ENCODE data around the gene CXorf58.

The CXorf58 gene

DNA sequence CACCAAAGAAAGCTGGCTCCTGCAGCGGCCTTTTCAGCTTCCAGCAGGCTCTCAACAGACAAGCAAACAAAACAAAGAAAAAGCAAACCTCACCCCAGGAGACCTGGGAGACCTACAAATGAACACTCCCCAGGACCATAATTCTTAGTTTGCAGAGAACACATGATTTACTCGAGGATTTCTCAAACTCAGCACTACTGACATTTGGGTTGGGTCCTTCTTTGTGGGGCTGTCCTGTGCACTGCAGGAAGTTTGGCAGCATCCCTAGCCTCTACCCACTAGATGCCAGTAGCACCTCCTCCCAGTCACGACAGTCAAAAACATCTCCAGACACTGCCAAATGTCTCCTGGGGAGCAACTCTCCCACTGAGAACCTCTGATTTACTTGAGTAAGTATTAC lies 22.0 kb upstream of the CXorf58 start:
- Histone ChIP-seq H3K9ac (ENCODE audit: low read length) (no peak overlapping the region), H3F3A (ENCODE audit: insufficient read depth, low read length) (no peaks in the 10 kb centered on the region), H3K9me3 (ENCODE audit: low read length) (no peaks in the 10 kb centered on the region), H3K27me3 (ENCODE audit: insufficient read depth, low read length) (no peaks in the 10 kb centered on the region), H3K4me2 (ENCODE audit: low read length) (no peak overlapping the region), H2AFZ (ENCODE audit: low read length) (no peak overlapping the region), H3K9me2 (ENCODE audit: low read depth, low read length) (no peaks in the 10 kb centered on the region), H3K27ac (ENCODE audit: low read depth, low read length, poor library complexity, severe bottlenecking) (no peak overlapping the region), H4K20me1 (ENCODE audit: insufficient read depth, low read length) (no peaks in the 10 kb centered on the region), H3K79me2 (ENCODE audit: insufficient read depth, low read length) (no peaks in the 10 kb centered on the region), H3K4me3 (ENCODE audit: low read depth, low read length, poor library complexity, severe bottlenecking) (no peak overlapping the region), H3K36me3 (ENCODE audit: insufficient read depth, low read length) (no peaks in the 10 kb centered on the region), H3K4me1 (ENCODE audit: insufficient read depth, low read length, severe bottlenecking) (peaks cover 21% of the 10 kb centered on the region)
- TF ChIP-seq CTCF (IDR thresholded peaks at IDR 0.05; ENCODE audit: low read length) (no peak), EZH2 (IDR thresholded peaks at IDR 0.05; ENCODE audit: borderline replicate concordance, low read length) (no peak)

DNA sequence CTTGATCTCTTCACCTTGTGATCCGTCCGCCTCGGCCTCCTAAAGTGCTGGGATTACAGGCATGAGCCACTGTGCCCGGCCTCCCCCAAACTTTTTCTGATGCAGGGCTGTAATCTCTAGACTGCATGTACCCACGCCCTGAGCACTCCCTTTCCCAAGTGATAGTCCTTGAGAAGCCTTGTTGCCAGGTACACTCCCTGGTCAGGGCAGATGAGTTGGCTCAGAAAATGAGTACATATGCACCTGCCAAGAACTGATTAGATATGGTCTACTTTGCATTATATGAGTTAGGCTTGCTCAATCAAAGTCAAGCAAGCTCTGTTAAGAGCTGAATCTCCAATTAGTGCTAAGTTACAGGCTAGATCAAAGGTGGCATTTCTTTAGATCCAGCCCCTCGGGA lies 20.4 kb upstream of the CXorf58 start:
- no peak overlapping the region for H3K9ac ChIP-seq (ENCODE audit: low read length)
- H3K36me3 ChIP-seq (ENCODE audit: insufficient read depth, low read length) = no peaks in the 10 kb centered on the region
- no peaks in the 10 kb centered on the region for H3K79me2 ChIP-seq (ENCODE audit: insufficient read depth, low read length)
- H3K4me3 ChIP-seq (ENCODE audit: low read depth, low read length, poor library complexity, severe bottlenecking) = no peak overlapping the region
- no peak overlapping the region for H3K27ac ChIP-seq (ENCODE audit: low read depth, low read length, poor library complexity, severe bottlenecking)
- no peaks in the 10 kb centered on the region for H3K9me2 ChIP-seq (ENCODE audit: low read depth, low read length)
- no peaks in the 10 kb centered on the region for H4K20me1 ChIP-seq (ENCODE audit: insufficient read depth, low read length)
- no peaks in the 10 kb centered on the region for H3F3A ChIP-seq (ENCODE audit: insufficient read depth, low read length)
- H3K4me1 ChIP-seq (ENCODE audit: insufficient read depth, low read length, severe bottlenecking) = peaks cover 21% of the 10 kb centered on the region
- H3K4me2 ChIP-seq (ENCODE audit: low read length) = no peak overlapping the region
- TF ChIP-seq EZH2 (IDR thresholded peaks at IDR 0.05; ENCODE audit: borderline replicate concordance, low read length) = no peak
- TF ChIP-seq CTCF (IDR thresholded peaks at IDR 0.05; ENCODE audit: low read length) = no peak
- H2AFZ ChIP-seq (ENCODE audit: low read length) = no peak overlapping the region
- no peaks in the 10 kb centered on the region for H3K27me3 ChIP-seq (ENCODE audit: insufficient read depth, low read length)
- no peaks in the 10 kb centered on the region for H3K9me3 ChIP-seq (ENCODE audit: low read length)

DNA sequence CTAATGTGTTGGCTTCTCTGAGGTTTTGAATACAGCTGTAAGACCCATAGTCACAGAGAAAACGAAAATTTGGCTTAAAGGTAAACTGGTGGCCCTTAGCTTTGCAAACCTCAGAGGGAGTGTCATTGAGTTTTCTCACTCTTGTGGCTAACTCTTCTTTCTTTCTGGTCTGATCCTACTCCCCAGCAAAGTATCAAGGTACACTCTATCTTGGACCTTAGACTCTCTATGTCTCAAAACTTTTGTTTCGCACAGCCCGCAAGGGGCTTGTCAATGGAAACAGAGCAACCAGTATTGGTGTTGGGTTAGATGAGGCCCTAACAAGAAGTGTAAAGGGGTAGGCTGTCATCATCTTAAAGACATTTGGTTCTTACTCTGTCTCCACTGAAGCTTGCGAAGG lies 19.9 kb upstream of the CXorf58 start:
- TF ChIP-seq CTCF (IDR thresholded peaks at IDR 0.05; ENCODE audit: low read length) = no peak
- no peak for TF ChIP-seq EZH2 (IDR thresholded peaks at IDR 0.05; ENCODE audit: borderline replicate concordance, low read length)
- Histone ChIP-seq H3K9ac (ENCODE audit: low read length) (no peak overlapping the region), H3K27me3 (ENCODE audit: insufficient read depth, low read length) (no peaks in the 10 kb centered on the region), H3K36me3 (ENCODE audit: insufficient read depth, low read length) (no peaks in the 10 kb centered on the region), H3K4me2 (ENCODE audit: low read length) (no peak overlapping the region), H4K20me1 (ENCODE audit: insufficient read depth, low read length) (no peaks in the 10 kb centered on the region), H3K9me3 (ENCODE audit: low read length) (no peaks in the 10 kb centered on the region), H2AFZ (ENCODE audit: low read length) (no peak overlapping the region), H3K4me1 (ENCODE audit: insufficient read depth, low read length, severe bottlenecking) (peaks cover 21% of the 10 kb centered on the region), H3K27ac (ENCODE audit: low read depth, low read length, poor library complexity, severe bottlenecking) (no peak overlapping the region), H3K79me2 (ENCODE audit: insufficient read depth, low read length) (no peaks in the 10 kb centered on the region), H3K4me3 (ENCODE audit: low read depth, low read length, poor library complexity, severe bottlenecking) (no peak overlapping the region), H3K9me2 (ENCODE audit: low read depth, low read length) (no peaks in the 10 kb centered on the region), H3F3A (ENCODE audit: insufficient read depth, low read length) (no peaks in the 10 kb centered on the region)
